ENCODE results near the gene RRP12.

- TF ChIP-seq, protein P1, sequence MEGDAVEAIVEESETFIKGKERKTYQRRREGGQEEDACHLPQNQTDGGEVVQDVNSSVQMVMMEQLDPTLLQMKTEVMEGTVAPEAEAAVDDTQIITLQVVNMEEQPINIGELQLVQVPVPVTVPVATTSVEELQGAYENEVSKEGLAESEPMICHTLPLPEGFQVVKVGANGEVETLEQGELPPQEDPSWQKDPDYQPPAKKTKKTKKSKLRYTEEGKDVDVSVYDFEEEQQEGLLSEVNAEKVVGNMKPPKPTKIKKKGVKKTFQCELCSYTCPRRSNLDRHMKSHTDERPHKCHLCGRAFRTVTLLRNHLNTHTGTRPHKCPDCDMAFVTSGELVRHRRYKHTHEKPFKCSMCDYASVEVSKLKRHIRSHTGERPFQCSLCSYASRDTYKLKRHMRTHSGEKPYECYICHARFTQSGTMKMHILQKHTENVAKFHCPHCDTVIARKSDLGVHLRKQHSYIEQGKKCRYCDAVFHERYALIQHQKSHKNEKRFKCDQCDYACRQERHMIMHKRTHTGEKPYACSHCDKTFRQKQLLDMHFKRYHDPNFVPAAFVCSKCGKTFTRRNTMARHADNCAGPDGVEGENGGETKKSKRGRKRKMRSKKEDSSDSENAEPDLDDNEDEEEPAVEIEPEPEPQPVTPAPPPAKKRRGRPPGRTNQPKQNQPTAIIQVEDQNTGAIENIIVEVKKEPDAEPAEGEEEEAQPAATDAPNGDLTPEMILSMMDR (IDR thresholded peaks at IDR 0.05), result no peak
- no peak for TF ChIP-seq POLR2A (IDR thresholded peaks at IDR 0.05)
These were observed 34.6 kb downstream of the RRP12 start for GRCh38 chr10:97366572-97366971.

Measured in uterus (tissue), 2 donors.